Esophagus squamous epithelium (tissue), 5 donors: ENCODE data around the gene STK24. TPM values are rescaled to one million over a fixed set of nuclear protein-coding genes. Genes with fewer than 3 reads are reported as not detected.

Experiments
- DNase-seq: peaks from one replicate; lab custom pipeline; 2025; lab: John Stamatoyannopoulos, UW
- H3K27ac ChIP-seq, 4 donors: fragments of 200-600 bp; sonication (generic); one replicate each; pipeline ENCODE4 v1.5.1; 2016 to 2019; ENCODE audit warnings: mild to moderate bottlenecking in 1 of 4
- H3K27me3 ChIP-seq, 4 donors: fragments of 200-600 bp; sonication (generic); 1 replicate in 3 of 4; 2 replicates in 1 of 4; pipeline versions ENCODE4 v1.5.1 to v1.6.0; 2017 to 2021; ENCODE audit warnings: antibody characterized with exemption in 1 of 4
- H3K36me3 ChIP-seq, 3 donors: fragments of 200-600 bp; sonication (generic); one replicate each; pipeline ENCODE4 v1.5.1; 2016 to 2019
- H3K4me1 ChIP-seq, 3 donors: fragments of 200-600 bp; sonication (generic); one replicate each; pipeline ENCODE4 v1.5.1; 2017 to 2019
- H3K4me3 ChIP-seq, 4 donors: fragments of 200-600 bp; sonication (generic); 1 replicate in 3 of 4; 2 replicates in 1 of 4; pipeline ENCODE4 v1.5.1; 2016 to 2019; ENCODE audit warnings: mild to moderate bottlenecking in 2 of 4, moderate library complexity in 1 of 4
- H3K9me3 ChIP-seq, 3 donors: fragments of 200-600 bp; sonication (generic); one replicate each; pipeline ENCODE4 v1.5.1; 2016 to 2019
- CTCF ChIP-seq, 6 experiments: fragments of 450-650 bp in 4 of 6; fragments of 200-600 bp in 2 of 6; sonication (generic) in 2 of 6; IDR thresholded peaks; one replicate each; pipeline ENCODE4 v1.5.1; 2016 to 2019; ENCODE audit warnings: antibody characterized with exemption in 6 of 6, mild to moderate bottlenecking in 4 of 6, moderate library complexity in 4 of 6
- POLR2A ChIP-seq, 4 donors: fragments of 450-650 bp; IDR thresholded peaks; one replicate each; pipeline ENCODE4 v1.6.1; 2017; ENCODE audit warnings: antibody characterized with exemption in 4 of 4, mild to moderate bottlenecking in 4 of 4, moderate library complexity in 3 of 4
- WGBS, 2 donors: methylation state at CpG; one replicate each; pipeline ENCODE4 v1.1.5; 2018; 5-methylcytosine and 5-hydroxymethylcytosine counted together
- intact Hi-C: fragments of 100-400 bp; cut with DNase I; formaldehyde crosslinking; loops from one replicate; pipeline ENCODE4 v1.15.0; 2022
- total RNA-seq, 4 donors: library from RNA; depleted of rRNA; stranded (reverse); fragments of >200 nt; gene quantifications; one replicate each; pipeline ENCODE4 v1.1.0, GENCODE V29; 2016
- donor health status: DM: yes; HTN: yes; CAD: no.

STK24 gene
- total RNA-seq, 4 donors from 2014 or later = 119 to 156 (median 130) TPM

- Histone ChIP-seq H3K27ac (peak overlapping the region in 1 of 4 donors; percentile 34), H3K27me3 (no peaks in the 10 kb centered on the region), H3K4me1 (peaks cover 35 to 99% (median 45%) of the 10 kb centered on the region in 3 donors), H3K4me3 (no peak overlapping the region), H3K36me3 (peaks cover 0 to 34% (median 0%) of the 10 kb centered on the region in 3 donors), H3K9me3 (no peaks in the 10 kb centered on the region)
- no peak for DNase-seq
- TF ChIP-seq CTCF (IDR thresholded peaks at IDR 0.05) (no peak), POLR2A (IDR thresholded peaks at IDR 0.05) (no peak)
- intact Hi-C loops = no loop called here
- 54 to 68% methylated on average over 7 of the region's 7 CpGs for WGBS, 2 donors
Observed at GRCh38 chr13:98511435-98511834, 65.5 kb downstream of the STK24 start.

- Histone ChIP-seq H3K4me3 (no peak overlapping the region), H3K36me3 (peaks cover 0 to 21% (median 0%) of the 10 kb centered on the region in 3 donors), H3K27ac (peak overlapping the region; percentile 61 to 86 (median 76)), H3K27me3 (no peaks in the 10 kb centered on the region), H3K4me1 (peaks cover 39 to 99% (median 56%) of the 10 kb centered on the region in 3 donors), H3K9me3 (no peaks in the 10 kb centered on the region)
- no peak for TF ChIP-seq POLR2A (IDR thresholded peaks at IDR 0.05)
- TF ChIP-seq CTCF (IDR thresholded peaks at IDR 0.05) = no peak
- no peak for DNase-seq
- WGBS, 2 donors = 87 to 88% methylated on average over 5 to 7 of the region's 7 CpGs
- intact Hi-C loops = no loop called here
Observed at GRCh38 chr13:98510156-98510509, 66.8 kb downstream of the STK24 start.

- no peak overlapping the region for H3K4me3 ChIP-seq
- DNase-seq = peak; percentile 26
- peaks cover 42 to 100% (median 62%) of the 10 kb centered on the region in 3 donors for H3K4me1 ChIP-seq
- intact Hi-C loops = no loop called here
- H3K27me3 ChIP-seq = no peaks in the 10 kb centered on the region
- WGBS, 2 donors = 37 to 41% methylated on average over 9 to 10 of the region's 10 CpGs
- no peaks in the 10 kb centered on the region for H3K9me3 ChIP-seq
- peak overlapping the region; percentile 61 to 86 (median 76) for H3K27ac ChIP-seq
- TF ChIP-seq POLR2A (IDR thresholded peaks at IDR 0.05) (no peak), CTCF (IDR thresholded peaks at IDR 0.05) (no peak)
- H3K36me3 ChIP-seq = peaks cover 0 to 24% (median 0%) of the 10 kb centered on the region in 3 donors
Observed at GRCh38 chr13:98509271-98510155, 67.4 kb downstream of the STK24 start.

GRCh38 chr13:98508685-98509084 is 68.2 kb downstream of the STK24 start:
- intact Hi-C loops = no loop called here
- TF ChIP-seq POLR2A (IDR thresholded peaks at IDR 0.05) (no peak), CTCF (IDR thresholded peaks at IDR 0.05) (no peak)
- Histone ChIP-seq H3K36me3 (peaks cover 0 to 31% (median 0%) of the 10 kb centered on the region in 3 donors), H3K4me1 (peaks cover 45 to 100% (median 66%) of the 10 kb centered on the region in 3 donors), H3K4me3 (no peak overlapping the region), H3K27ac (peak overlapping the region; percentile 61 to 86 (median 76)), H3K9me3 (no peaks in the 10 kb centered on the region), H3K27me3 (no peaks in the 10 kb centered on the region)
- 72 to 77% methylated on average over 2 of the region's 2 CpGs for WGBS, 2 donors
- DNase-seq = no peak

- Histone ChIP-seq H3K4me1 (peaks cover 45 to 100% (median 70%) of the 10 kb centered on the region in 3 donors), H3K36me3 (peaks cover 0 to 33% (median 0%) of the 10 kb centered on the region in 3 donors), H3K9me3 (no peaks in the 10 kb centered on the region), H3K4me3 (no peak overlapping the region), H3K27me3 (no peaks in the 10 kb centered on the region), H3K27ac (peak overlapping the region; percentile 61 to 86 (median 76))
- 75 to 85% methylated on average over 2 of the region's 2 CpGs for WGBS, 2 donors
- no peak for DNase-seq
- no peak for TF ChIP-seq CTCF (IDR thresholded peaks at IDR 0.05)
- no peak for TF ChIP-seq POLR2A (IDR thresholded peaks at IDR 0.05)
- intact Hi-C loops = no loop called here
Observed at GRCh38 chr13:98508280-98508679, 68.6 kb downstream of the STK24 start.
